OCI-LY3 (cell line): Measurements from ENCODE around the gene LIN28B.

Experiments
- CTCF ChIP-seq: fragments of 200-600, 300-600 bp; sonication (generic); IDR thresholded peaks from 2 replicates; pipeline ENCODE4 v1.5.1; 2014; ENCODE audit warnings: antibody characterized with exemption, low read length, low read depth
- EZH2phosphoT487 ChIP-seq: fragments of 200-600 bp; shearing (Covaris generic); IDR thresholded peaks from 2 replicates; pipeline ENCODE4 v1.6.1; 2018; ENCODE audit warnings: antibody characterized with exemption, mixed run types, low read depth

- TF ChIP-seq EZH2phosphoT487, result no peak
- no peak for TF ChIP-seq CTCF
Observed at GRCh38 chr6:105001906-105002305, 45.0 kb downstream of the LIN28B start.
